HEK293 (cell line): ENCODE measurements around the gene PKM.

Experiments used
- CTCF ChIP-seq: fragments of 450-650 bp; formaldehyde crosslinking; IDR thresholded peaks from 2 replicates; pipeline ENCODE4 v1.5.1; 2016; ENCODE audit warnings: missing biosample characterization, missing genetic modification characterization
- PRDM10 ChIP-seq: fragments of 450-650 bp; formaldehyde crosslinking; IDR thresholded peaks from 2 replicates; pipeline ENCODE4 v1.5.1; 2016; ENCODE audit warnings: missing biosample characterization, missing genetic modification characterization
- PRDM4 ChIP-seq: fragments of 450-650 bp; formaldehyde crosslinking; IDR thresholded peaks from 2 replicates; pipeline ENCODE4 v1.5.1; 2017; ENCODE audit warnings: missing biosample characterization, missing genetic modification characterization
- ZNF155 ChIP-seq: fragments of 450-650 bp; formaldehyde crosslinking; IDR thresholded peaks from 2 replicates; pipeline ENCODE4 v1.5.1; 2016; ENCODE audit warnings: missing biosample characterization, missing genetic modification characterization
- ZNF274 ChIP-seq, 2 experiments: fragments of 200-500 bp in 1 of 2; fragments of 450-650 bp in 1 of 2; sonication (Bioruptor generic) in 1 of 2; formaldehyde crosslinking in 1 of 2; IDR thresholded peaks; 2 replicates each; pipeline versions ENCODE4 v1.5.1 to v1.6.1; 2014 to 2016; ENCODE audit warnings: borderline replicate concordance in 1 of 2, inconsistent platforms in 1 of 2, low read length in 1 of 2, missing biosample characterization in 1 of 2, missing genetic modification characterization in 1 of 2

- no peak for TF ChIP-seq ZNF155 (tag by site-specific recombination)
- TF ChIP-seq CTCF (tag by site-specific recombination): no peak
- TF ChIP-seq PRDM4: no peak
- no peak for TF ChIP-seq ZNF274 (IDR thresholded peaks at IDR 0.05; ENCODE audit: low read length)
- TF ChIP-seq ZNF274 (tag by site-specific recombination; IDR thresholded peaks at IDR 0.05; ENCODE audit: borderline replicate concordance): no peak
- TF ChIP-seq PRDM10 (tag by site-specific recombination): no peak
Measured at GRCh38 chr15:72153269-72154000, 77.6 kb downstream of the PKM start.
